H1 (cell line): ENCODE results near the gene KCNQ2. TPM values are rescaled to one million over a fixed set of nuclear protein-coding genes. Genes with fewer than 3 reads are reported as not detected.

Experiments
- ASH2L ChIP-seq: fragments of 200-600, 300-600 bp; sonication (generic); IDR thresholded peaks from one replicate; pipeline ENCODE4 v1.7.1; 2017; ENCODE audit warnings: low read length
- CEBPB ChIP-seq: IDR thresholded peaks from 2 replicates; pipeline ENCODE4 v1.6.1; 2012; ENCODE audit warnings: low read depth, low read length
- CHD7 ChIP-seq: fragments of 300-600 bp; sonication (generic); IDR thresholded peaks from 2 replicates; pipeline ENCODE4 v1.7.1; 2012; ENCODE audit warnings: low read length, moderate library complexity, mild to moderate bottlenecking, inconsistent platforms; ENCODE audit not compliant: insufficient replicate concordance
- EZH2 ChIP-seq: fragments of 200-600 bp; sonication (generic); IDR thresholded peaks from 2 replicates; pipeline ENCODE4 v1.7.1; 2012; ENCODE audit warnings: low read depth, mild to moderate bottlenecking, moderate library complexity, low read length, inconsistent platforms; ENCODE audit not compliant: severe bottlenecking
- HDAC6 ChIP-seq: IDR thresholded peaks from one replicate; pipeline ENCODE4 v1.7.1; 2012; ENCODE audit warnings: low read depth, mild to moderate bottlenecking, inconsistent platforms, low read length, moderate library complexity
- NRF1 ChIP-seq: IDR thresholded peaks from 2 replicates; pipeline ENCODE4 v1.6.1; 2011; ENCODE audit warnings: mild to moderate bottlenecking, low read depth, low read length, improper control_type of control experiment
- SP2 ChIP-seq: IDR thresholded peaks from 2 replicates; pipeline ENCODE4 v1.6.1; 2012; ENCODE audit warnings: mild to moderate bottlenecking, low read length, inconsistent platforms
- SRF ChIP-seq: IDR thresholded peaks from 2 replicates; pipeline ENCODE4 v1.6.1; 2011; ENCODE audit warnings: mild to moderate bottlenecking, low read depth, low read length, moderate library complexity
- SUZ12 ChIP-seq: fragments of 200-600 bp; sonication (generic); IDR thresholded peaks from 2 replicates; pipeline ENCODE4 v1.6.1; 2012; ENCODE audit warnings: mild to moderate bottlenecking, inconsistent platforms, low read length, moderate library complexity, mixed read lengths
- polyA plus RNA-seq, 7 experiments: library from polyadenylated mRNA; depleted of rRNA in 3 of 7; stranded (reverse) in 5 of 7; unstranded in 2 of 7; fragments of >200 nt in 5 of 7; fragments of 200-250 nt in 2 of 7; gene quantifications; 1 replicate in 5 of 7; 2 replicates in 1 of 7; 4 replicates in 1 of 7; pipeline versions ENCODE4 v1.2.1 to v1.2.3, GENCODE V29; 2011 to 2013; ENCODE audit warnings: missing spikeins in 2 of 7, mixed read lengths in 2 of 7
- total RNA-seq: library from RNA; stranded (reverse); fragmentation: NEBNext Ultra II Directional; extraction: Animal tissue kit (Norgen Biotek cat#: 25700); gene quantifications from 2 replicates; pipeline ENCODE4 v1.2.1, GENCODE V29; 2021
- TF ChIP-seq, protein P1 (sequence below): IDR thresholded peaks from 2 replicates; pipeline ENCODE4 v1.6.1; 2011; ENCODE audit warnings: low read length, improper control_type of control experiment

The KCNQ2 gene
- total and polyA plus RNA-seq, 2 of the 8 experiments (the other 6 are each of a cell fraction or from before 2014, with no cell fraction given) = 82.6 to 243 TPM

DNA sequence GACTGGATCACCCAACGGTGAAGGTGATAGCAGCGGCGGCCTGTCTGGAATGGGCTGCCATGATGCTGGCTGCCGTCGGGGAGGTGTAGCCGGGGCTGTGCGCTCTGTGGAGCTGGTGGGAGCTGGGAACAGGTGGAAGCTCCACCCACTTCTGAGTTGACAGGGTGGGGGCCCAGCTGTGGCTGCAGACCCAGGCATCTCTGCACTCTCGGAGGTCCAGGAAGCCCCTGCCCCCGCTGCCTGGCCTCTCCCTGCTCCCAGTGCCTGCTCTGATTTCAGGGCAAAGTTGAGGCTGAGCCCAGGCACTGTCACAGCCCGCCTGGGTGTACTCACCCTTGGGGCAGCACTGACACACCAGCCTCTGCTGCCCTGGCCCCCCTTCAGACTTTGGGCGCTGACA lies 93.2 kb downstream of the KCNQ2 start (continued):
- TF ChIP-seq CHD7 = no peak
- TF ChIP-seq ASH2L = no peak
- no peak for TF ChIP-seq SUZ12
- TF ChIP-seq SP2 = no peak
- TF ChIP-seq SRF = no peak
- no peak for TF ChIP-seq HDAC6
- no peak for TF ChIP-seq NRF1
- TF ChIP-seq, protein P1, sequence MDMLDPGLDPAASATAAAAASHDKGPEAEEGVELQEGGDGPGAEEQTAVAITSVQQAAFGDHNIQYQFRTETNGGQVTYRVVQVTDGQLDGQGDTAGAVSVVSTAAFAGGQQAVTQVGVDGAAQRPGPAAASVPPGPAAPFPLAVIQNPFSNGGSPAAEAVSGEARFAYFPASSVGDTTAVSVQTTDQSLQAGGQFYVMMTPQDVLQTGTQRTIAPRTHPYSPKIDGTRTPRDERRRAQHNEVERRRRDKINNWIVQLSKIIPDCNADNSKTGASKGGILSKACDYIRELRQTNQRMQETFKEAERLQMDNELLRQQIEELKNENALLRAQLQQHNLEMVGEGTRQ = no peak
- no peak for TF ChIP-seq CEBPB
- TF ChIP-seq EZH2 = no peak
